AG09319 (cell line): ENCODE results near the gene HPCAL1.
"Not testable (repeated sequence)": the region's sequence is repeated elsewhere in the genome, so short reads cannot be mapped to it uniquely, and the experiment has no call there.

ENCODE experiments used
- DNase-seq: peaks from one replicate; pipeline ENCODE4 v3.0.0-alpha.2; 2010; ENCODE audit warnings: low read depth; ENCODE audit errors: extremely low read depth
- CTCF ChIP-seq: IDR thresholded peaks from 2 replicates; pipeline ENCODE4 v1.5.1; 2011; ENCODE audit warnings: low read depth, mild to moderate bottlenecking, inconsistent platforms, low read length, moderate library complexity

The HPCAL1 gene

GRCh38 chr2:10452312-10452711, 149.6 kb downstream of the HPCAL1 start:
- peak; percentile 44 for DNase-seq
- TF ChIP-seq CTCF: no peak

- no peak for TF ChIP-seq CTCF
- DNase-seq: no peak
Observed at GRCh38 chr2:10452956-10453904, 150.5 kb downstream of the HPCAL1 start.

- DNase-seq: no peak
- no peak for TF ChIP-seq CTCF
Observed at GRCh38 chr2:10453905-10454298, 151.2 kb downstream of the HPCAL1 start.

GRCh38 chr2:10454505-10454904, 151.8 kb downstream of the HPCAL1 start:
- TF ChIP-seq CTCF: no peak
- DNase-seq: no peak

- not testable (repeated sequence) for DNase-seq
Observed at GRCh38 chr2:10457195-10457594, 154.5 kb downstream of the HPCAL1 start.

- no peak for TF ChIP-seq CTCF
- DNase-seq: no peak
Observed at GRCh38 chr2:10457846-10458598, 155.3 kb downstream of the HPCAL1 start.

- DNase-seq: no peak
- TF ChIP-seq CTCF: no peak
Observed at GRCh38 chr2:10460366-10460796, 157.7 kb downstream of the HPCAL1 start.
